GM19035 (cell line): ENCODE data around the gene ERMARD.

Experiments
- ATAC-seq: cut with Tn5 transposase; IDR thresholded peaks from one replicate; pipeline ENCODE4 v1.9.1; 2021; ENCODE audit not compliant: unreplicated experiment

The ERMARD gene

DNA sequence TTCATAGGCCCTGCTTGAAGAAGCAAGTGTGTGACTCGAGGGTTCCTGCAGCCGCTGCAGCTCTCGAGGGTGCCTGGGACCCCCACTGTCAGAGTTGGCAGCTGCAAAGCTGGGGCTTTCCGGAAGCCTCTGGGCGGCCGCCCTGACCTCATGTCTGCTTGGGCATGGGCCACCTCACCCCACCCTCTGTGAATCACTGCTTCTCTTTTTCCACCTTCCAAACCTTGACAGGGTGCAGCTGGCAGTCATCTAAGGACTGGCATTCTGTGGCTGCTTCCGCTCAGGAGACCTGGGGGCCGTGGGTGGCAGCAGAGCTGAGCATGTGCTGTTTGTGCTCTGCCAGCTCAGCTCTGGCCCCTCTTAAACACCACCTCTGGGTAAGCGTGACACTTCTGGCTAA, 32.0 kb downstream of the ERMARD start:
- no peak for ATAC-seq

DNA sequence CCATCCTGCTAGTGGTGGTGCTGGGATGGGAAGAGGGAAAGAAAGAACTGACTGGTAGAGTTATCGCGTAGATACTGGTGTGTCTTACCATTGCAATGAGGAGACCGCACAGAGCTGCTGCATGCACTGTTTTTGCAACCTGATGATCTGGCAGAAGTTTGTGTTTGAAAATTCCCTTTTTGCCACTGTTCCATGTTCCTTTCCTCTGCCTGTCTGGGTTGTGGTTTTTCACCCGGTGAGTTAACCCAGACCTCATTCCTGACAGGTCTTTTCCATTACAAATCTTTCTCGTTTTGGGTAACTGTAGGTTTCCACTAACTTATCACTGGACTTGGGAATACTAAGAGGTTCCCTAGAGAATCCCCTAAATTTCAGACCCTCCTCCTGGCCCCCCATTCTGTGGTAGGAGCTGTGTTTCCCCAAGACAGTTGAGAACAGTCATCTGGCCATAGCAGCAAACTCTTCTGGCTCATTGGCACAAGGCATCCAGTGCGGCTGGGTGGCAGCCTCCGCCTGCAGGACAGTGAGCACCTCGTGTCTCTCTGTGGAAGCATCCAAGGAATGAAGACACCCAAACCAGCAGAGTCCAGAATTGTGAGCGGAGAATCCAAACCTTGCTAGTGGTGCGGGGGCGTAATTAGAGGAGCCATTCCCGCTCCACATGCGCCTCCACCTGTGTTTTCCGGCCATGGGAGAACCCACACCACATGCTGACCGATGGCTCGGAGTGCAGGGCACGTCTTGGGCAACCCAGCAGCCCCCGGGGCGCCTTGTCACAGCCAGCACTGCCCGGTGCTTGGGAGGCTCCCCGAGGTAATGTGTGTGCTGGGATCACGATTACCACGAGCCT, 32.8 kb downstream of the ERMARD start:
- ATAC-seq = no peak

DNA sequence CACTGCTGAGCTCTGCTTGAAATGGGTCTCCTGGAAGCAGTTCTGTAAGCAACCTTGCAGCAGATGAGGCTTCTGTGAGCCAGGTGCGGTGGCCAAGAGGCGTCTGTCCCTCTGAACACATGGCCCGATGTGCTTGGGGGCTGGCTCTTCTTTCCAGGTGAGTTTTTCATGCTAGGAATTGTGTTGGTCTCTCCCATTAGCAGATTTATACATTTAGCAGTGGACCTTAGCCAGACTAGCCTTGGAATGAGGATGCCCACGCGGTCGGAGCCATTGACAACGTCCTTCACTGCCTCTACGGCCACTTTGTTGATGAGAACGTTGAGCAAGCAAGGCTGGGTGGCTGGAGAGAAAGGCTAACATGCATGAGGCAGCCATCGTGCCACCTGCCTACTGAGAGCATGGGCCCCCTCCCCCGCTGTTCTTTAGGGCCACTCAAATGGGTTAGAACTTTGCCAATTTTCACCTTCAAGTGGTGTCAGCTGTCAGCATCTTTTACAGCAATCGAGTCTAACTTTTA, 33.5 kb downstream of the ERMARD start:
- ATAC-seq = no peak

DNA sequence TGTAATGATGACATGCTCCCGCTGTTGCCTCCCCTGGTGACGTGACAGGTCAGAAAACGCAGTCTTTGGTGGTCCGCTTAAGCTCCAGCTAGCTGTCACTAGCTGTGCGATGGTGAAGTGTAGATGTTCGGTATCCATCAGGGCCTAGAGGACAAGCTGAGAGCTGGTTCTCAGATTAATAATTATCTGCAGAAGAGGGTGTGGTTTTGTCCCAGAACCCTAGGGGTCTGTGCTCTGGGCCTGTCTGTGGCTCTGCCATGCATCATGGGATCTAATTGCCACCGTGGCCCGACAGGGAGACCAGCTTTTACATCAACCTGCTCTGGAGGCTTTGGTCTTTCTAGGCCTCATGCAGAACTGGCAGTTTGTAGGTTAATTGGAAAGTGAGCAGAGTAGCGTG, 34.1 kb downstream of the ERMARD start:
- no peak for ATAC-seq

DNA sequence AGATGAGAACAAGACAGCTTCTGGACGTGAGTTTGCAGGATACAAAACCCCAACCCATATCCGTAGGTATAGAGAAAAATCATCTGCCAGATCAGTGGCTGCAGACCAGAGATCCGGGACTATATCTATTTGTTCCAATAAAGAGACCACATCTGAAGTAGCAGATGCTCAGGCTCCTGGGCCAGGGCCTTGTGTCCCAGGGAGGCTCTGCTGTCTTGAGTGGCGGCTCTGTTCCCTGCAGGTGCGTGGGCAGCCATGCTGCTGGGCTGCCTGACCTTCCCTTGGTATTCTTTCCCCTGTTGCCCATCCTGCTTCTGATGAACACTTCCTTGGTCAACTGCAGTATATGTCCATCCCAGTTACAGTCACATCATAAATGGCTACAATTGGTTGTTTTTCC, 34.9 kb downstream of the ERMARD start:
- ATAC-seq = no peak

DNA sequence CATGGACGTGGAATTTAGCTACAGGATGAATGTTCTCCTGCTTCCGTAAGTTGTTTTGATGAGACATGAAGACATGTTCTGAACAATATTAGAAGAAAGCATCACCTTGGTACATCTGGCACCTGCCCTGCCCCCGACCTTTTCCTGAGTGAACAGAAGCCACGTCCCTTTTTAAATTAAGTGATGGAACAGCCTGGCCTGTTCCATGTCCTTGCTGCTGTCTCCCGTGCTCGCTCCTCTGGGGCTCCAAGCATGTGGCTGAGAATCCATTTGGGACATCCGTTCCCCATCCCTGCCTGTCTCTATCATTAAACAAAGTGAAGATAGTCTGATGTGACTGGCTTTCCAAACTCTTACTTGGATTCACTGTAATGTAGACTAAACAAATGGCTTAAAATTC, 36.4 kb downstream of the ERMARD start:
- ATAC-seq = no peak

DNA sequence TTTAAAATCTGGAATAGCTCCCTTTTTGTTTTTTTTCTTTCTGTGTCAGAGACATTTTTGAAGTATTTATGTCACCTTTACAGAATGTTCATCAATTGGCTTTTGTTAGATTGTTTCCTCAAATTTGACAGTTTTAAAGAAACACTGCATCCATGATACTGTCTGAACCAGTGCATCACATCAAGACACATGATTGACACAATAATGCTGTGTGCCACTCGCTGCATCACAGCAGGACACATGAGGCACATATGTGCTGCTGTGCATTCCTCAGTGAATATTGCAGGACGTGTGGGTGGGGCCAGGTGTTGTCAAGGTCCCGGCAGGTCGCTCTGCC, 37.4 kb downstream of the ERMARD start:
- ATAC-seq = no peak

DNA sequence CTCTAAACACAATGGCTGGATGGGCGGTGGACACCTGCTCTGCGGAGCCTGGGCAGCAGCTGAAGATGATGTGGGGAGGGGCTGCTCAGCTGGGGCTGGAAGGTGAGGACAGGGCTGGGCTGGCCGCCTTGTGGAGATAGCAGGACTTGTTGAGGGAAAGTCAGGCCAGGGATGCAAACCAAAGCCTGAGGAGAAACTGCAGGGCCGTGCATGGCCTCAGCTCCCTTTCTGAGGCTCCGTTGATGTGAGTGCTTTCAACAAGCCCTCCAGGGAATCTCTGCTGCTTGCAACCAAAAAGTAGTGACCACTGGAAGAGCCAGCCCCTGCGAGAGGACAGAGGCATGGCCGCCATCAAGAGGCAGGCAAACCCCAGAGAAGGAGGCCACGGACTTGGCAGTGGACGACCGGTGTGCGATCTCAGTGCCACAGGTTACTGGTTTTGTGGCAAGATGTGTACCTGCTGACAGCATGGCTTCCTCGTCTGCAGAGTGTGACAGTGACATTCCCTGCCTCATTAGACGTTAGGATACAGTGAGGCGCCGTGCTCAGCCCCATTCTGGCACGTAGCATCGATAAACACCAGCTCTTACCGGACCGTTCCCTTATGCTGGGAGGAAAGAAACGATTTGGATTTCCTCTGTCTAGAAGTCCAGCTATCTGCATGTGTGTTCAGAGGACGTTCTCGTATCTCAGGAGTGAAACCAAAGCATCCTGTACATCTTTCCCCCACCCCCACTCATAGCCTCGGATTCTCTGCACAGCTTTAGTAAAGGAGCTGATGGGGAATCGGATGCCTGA, 37.9 kb downstream of the ERMARD start:
- ATAC-seq = no peak

DNA sequence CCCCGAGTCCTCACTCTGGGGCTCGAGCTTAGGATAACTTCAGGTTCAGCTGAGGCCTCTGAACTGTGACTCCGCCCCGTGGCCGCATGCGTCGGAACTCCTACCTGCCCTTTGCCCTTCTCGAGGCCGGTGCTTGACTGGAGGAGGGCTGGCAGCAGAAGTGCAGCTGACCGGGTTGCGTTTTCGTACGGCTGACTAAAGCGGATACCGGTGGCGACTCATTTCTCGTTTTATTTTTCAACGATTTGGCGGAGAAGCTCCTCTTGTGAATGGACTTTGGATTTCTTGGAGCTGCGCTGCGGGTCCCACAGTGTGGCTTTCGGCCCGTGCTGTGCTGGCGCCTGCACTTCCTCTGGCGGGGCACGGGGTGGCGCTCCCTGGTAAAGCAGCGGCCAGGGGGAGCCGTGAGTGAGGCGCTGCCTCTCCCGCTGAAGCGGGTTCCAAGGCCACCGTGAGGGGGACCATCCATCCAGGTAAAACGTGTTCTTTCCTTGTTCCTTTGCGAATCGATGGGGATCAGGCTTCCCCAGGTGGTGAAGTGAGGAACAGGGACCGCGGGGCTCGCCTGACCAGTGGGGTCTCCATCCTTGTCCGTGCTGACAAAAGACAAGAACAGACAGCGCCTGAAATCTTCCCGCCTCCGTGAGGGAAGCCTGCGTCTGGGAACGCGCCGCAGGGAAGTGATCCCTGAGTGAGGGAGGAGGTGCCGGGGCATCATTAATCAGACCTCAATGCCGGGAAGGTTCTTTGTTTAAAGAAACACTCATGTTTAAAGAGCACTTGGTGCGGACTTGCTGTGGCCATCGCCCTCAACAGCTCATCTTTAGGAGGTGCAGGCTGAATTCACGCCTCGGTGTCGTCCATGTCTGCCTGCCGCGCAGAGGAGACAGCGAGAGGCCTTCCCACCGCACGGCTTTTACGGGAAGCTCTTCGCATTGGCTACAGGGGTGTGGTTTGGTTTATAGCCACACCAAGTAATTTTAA, 38.8 kb downstream of the ERMARD start:
- ATAC-seq = peak; percentile 96

DNA sequence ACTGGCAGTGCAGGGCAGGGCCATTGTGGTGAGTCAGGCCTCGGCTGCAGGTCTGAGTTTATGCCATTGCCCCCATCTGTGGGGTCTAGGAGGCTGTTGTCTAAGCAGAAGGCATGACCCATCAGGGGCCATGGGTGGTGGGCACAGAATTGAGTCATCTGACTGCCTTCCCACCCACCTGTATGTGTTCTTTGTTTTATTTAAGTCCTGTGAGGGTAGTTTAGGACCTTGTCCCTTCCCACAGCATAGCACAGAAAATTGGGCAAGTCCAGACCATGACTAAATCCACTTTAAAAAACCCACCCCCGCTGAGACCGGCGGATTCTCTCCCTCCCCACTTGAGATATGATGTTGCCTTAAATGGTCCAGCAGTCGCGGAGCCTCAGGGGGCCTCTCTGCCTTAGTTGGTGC, 40.3 kb downstream of the ERMARD start:
- ATAC-seq = no peak

DNA sequence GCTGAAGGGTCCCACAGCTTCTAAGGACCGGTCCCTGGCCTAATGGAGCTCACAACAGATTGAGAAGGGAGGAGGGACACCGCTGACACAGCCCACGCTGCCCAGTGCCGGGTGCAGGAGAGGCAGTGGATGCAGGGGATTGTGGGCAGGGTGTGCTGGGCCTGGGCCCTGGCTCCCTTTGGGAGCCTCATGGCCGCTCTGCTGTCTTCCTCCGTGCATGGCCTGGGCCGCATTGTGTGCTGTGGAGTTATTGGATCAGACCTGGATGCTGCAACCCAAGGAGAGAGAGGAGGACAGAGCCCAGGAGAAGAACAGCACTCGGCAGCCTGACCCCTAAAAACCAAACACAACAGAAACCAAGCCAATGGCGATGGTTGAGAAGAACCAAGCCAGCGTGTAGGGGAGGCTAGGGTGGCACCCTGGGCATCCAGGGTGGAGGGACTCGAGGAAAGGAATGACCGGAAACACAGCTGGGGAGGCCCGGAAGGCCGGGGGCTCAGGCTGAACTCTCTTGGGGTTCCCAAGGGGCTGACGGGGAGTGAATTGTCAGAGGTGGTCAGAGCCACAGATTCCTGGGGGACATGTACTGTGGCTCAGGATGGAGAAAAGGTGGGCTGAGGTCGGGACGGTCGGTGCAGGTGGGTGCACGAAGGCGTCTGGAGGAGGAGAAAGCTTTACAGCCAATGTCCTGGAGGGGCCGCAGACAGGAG, 41.0 kb downstream of the ERMARD start:
- ATAC-seq = no peak

DNA sequence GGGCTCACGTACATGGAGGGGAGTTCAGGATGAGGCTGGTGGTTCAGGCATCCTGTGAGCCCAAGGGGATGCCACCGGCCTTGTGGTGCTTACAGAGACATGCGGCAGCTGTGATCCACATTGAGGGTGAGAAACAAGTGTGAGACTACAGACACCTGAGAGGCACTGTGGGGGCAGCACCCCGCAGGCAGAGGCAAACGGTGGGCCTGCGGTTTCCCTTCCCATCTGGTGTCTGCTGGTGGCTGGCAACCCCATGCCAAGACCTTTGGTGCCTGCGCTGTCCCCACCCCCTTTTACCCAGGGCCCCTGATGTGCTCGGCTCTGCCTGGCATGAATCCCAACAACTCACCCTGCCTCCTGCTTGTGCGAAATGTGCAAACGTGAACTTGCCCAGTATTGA, 42.0 kb downstream of the ERMARD start:
- no peak for ATAC-seq

DNA sequence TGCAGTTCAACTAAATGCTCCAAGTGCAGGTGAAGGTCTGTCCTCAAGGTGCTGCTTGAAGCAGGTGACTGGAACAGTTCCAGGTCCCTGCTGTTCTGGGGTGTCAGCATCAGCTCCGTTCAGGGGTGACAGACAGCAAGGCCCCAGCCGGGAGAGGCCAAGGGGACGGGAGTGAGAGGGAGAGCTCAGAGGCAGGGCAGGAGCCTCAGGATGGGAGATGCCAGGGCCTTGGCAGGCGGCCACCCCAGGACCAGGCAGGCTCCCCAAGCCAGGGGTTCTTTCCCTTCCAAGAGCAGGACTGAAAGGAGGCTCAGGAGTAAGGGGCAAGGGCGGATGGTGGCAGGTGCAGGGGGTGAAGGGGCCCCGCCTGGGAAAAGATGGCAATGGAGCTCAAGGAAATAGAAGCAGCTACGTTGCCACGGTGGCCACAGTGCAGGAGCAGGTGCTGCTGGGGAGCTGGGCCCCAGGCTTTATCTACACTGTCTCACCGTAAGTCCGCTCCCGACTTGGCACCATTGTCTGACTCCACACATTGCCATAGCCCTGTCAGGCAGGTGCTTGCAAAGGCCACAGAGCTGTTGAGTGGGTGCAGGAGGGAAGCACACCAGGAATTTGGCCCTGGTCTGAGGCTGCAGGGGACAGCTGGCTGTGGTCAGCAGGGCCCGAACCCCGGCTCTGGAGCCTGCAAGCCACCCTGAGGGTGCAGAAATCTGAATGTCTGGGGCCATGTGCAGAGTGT, 43.1 kb downstream of the ERMARD start:
- ATAC-seq = no peak

DNA sequence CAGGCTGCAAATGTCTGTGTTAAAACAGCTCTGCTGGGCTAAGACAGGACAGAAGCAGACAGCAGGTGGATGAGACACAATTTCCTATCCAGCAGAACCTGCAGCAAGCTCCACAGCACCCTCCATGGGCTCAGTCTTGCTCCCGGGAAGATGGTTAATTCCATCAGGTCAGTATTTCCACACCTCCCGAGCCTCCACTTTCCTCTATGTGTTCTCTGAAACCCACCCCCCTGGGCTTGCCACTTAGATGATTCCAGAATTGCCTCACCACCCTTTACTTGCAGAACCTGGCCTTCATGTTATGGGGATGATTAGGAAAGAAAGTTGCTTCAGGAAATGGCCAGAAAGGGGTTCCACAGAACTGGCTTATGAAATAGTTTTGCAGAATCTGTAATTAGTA, 43.8 kb downstream of the ERMARD start:
- no peak for ATAC-seq

DNA sequence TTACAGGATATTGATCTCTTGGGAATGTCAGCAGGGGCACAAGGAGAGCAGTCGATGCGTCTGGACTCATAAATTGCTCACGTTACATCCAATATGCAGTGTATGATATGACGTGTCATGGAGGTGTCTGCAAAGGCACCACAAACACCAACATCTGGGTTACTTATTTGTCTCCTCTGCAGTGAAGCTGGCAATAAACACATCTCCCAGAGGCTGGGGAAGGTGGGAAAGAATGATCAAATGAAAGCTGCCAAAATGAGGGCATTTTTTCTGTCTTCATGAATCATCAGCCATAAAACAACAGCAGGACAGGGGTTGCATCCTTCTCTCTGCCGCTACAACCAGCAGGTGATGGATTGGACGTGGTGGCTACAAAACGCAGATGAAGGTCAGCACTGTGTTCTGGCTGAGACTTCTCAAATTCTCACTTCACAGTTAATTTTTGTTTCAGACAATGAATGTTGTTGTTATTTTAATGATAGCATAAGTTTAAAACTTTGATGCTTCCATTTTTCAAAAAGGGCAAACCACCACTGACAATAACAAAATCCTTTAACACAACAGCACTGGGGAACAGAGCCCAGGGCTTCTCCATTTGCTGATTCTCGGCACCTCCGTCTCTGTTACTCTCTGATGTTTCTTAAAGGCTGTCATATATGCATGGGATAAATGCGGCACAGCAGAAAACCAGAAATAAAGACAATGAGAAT, 47.5 kb downstream of the ERMARD start:
- no peak for ATAC-seq

DNA sequence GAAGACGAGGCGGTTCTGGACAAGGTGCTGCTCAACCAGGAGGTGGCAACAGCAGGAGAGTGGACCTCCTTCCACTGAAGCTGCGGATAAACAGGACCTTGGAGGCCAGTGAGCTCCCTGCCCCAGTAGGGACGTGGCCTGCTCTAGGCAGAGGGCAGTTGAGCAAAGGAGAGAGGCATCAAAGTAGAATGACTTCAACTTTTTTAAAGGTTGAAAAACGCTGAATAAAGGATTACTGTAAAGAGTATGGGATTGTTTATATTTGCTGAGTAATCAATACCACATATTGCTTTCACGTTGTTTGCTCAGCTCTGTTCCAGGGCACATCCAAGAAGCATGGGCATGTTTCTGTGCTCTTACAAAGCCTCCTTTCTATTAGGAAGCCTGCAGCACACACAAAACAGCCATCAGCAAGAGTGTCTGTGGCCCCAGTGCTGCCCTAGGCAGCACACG, 48.1 kb downstream of the ERMARD start:
- ATAC-seq = no peak

DNA sequence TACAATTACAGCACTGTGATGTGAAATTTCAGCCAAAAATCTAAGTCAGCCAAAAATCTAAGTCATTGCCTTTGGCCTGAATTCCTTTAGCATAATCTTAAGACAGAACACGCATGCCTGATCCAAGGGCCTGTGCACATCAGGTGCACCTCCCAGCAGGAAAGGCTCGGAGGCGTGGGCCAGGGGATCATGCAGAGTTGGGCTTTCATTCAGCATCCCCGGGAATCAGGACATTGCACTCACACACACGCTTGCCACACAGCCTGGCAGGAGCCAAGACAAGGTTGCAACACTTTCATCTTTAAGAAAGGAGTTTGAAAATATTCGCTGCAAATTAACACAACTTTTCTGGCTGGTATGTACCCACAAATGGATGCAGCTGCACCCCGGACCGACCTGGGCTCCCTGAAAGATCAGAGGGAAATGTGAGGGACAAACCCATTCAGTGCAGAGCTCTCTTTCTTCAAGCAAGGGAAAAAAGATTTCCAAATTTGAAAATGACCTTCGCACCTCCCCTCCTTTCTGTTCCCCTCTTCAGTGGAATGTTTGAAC, 48.8 kb downstream of the ERMARD start:
- ATAC-seq = no peak

DNA sequence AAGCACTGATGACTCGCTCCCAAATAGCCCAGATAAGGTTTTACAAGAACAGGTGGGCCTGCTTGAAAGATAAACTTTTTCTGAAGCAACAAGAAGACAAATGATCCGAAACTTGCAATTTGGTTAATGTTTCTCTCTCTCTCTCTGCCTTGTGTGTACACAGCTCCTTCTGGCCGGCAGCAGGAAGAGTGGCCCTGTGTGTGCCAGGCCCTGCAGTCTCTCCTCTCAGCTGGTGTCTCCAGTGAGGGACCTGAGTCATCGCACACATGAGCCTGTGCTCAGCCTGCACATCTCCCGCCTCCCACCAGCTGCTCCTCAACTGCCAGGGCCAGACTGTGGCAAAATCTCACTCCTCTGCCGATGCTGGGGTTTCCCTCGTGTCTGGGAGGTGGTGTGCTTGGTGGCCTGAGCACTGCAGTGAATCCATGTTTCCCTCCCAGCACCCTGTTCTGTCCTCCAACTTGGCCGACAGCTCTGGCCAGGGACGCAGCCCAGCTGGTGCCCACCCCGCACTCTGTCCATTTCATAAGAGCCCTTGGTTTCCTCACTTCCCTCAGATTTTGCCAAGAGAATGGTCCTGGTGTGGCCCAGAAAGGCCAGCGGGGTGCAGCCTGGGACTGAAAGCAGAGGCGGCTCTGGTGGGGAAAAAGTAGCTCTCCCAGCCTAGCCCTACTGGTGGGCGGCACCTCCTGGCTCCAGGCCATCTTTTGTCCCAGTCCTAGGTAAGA, 49.4 kb downstream of the ERMARD start:
- ATAC-seq = no peak
